Activated CD4-positive, alpha-beta T cell treated with anti-CD3 and anti-CD28 coated beads, Interleukin-2, amount 50 U/mL, for 48 hours (primary cell): Measurements from ENCODE around the gene SPECC1.
A peak's percentile ranks its signal among the peaks of the same experiment; 100 is the strongest.
"Not testable (repeated sequence)": the region's sequence is repeated elsewhere in the genome, so short reads cannot be mapped to it uniquely, and the experiment has no call there.

Source experiments
- DNase-seq, 2 experiments: peaks; one replicate each; pipeline ENCODE4 v3.0.0-alpha.2; 2020

Gene SPECC1

GRCh38 chr17:20280851-20281250 lies 271.7 kb downstream of the SPECC1 start:
- no peak for DNase-seq

GRCh38 chr17:20281860-20282259 lies 272.7 kb downstream of the SPECC1 start:
- DNase-seq: no peak

- DNase-seq: no peak
Measured at GRCh38 chr17:20282526-20283308, 273.6 kb downstream of the SPECC1 start.

- DNase-seq: no peak
Measured at GRCh38 chr17:20284022-20284421, 274.9 kb downstream of the SPECC1 start.

- DNase-seq: no peak
Measured at GRCh38 chr17:20284570-20285295, 275.6 kb downstream of the SPECC1 start.

DNA sequence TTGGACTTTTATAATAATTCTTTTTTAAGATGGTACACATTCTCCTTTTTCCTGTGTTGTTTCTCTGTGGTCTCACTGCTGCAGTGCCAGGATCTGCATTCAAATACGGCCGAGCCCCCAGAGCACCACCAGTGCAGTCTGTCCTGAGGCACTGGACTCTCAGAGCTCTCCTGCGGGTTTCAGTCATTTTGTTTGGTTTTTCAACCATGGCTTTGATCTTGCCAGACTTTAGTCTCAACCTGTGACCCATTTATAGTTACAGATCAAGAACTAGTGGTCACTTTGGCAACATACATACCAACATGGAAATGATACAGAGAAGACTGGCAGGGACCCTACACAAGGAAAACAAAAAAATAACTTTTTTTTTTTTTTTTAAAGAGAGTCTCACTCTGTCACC lies 280.8 kb downstream of the SPECC1 start:
- DNase-seq: no peak

GRCh38 chr17:20291853-20292252 lies 282.7 kb downstream of the SPECC1 start:
- DNase-seq: no peak

DNA sequence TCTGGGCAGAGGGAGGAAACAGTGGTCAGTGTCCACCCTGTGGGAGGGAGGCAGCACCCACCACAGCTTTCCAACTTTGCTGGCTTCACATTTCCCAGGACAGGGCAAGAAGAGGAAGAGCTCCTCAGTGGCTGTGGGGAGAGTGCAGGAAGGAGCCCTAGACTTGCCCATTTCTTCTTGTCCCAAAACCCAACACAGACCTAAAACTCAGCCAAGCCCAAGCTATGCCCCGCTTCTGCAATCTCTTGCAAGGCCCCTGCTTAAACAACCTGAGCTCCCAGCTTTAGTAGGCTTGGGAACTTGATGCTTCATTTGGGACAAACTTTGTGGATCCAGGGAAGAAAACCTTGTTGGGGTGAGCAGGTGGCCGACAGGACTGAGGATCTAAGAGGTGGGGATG lies 284.3 kb downstream of the SPECC1 start:
- DNase-seq: no peak

DNA sequence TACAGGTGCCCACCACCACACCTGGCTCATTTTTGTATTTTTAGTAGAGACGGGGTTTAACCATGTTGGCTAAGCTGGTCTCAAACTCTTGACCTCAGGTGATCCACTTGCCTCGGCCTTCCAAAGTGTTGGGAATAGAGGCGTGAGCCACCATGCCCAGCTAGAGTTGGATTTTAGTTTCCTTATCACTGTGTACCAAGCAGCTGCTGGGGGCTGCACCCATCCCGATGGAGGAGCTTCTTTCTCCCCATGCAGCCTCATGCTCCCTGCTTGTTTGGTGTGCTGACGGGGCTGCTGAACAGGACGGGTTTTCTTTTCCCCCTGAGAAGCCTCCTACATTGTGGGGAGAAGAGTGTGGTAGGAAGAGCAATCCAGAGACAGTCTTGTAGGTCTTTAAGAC lies 285.0 kb downstream of the SPECC1 start:
- DNase-seq: no peak

DNA sequence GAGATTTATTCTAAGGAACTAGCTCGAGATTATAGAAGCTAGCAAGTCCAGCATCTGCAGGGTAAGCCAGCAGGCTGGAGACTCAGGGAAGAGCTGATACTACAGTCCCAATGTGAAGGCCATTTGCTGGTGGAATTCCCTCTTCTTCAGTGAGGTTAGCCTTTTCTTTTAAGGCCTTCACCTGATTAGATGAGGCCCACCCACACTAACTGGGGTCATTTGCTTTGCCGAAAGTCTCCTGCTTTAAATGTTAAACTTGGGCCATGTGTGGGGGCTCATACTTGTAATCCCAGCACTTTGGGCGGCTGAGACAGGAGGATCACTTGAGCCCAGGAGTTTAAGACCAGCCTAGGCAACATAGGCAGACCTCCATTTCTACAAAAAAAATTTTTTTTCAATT lies 289.9 kb downstream of the SPECC1 start:
- DNase-seq: no peak

GRCh38 chr17:20300436-20300934 lies 291.3 kb downstream of the SPECC1 start:
- no peak for DNase-seq

DNA sequence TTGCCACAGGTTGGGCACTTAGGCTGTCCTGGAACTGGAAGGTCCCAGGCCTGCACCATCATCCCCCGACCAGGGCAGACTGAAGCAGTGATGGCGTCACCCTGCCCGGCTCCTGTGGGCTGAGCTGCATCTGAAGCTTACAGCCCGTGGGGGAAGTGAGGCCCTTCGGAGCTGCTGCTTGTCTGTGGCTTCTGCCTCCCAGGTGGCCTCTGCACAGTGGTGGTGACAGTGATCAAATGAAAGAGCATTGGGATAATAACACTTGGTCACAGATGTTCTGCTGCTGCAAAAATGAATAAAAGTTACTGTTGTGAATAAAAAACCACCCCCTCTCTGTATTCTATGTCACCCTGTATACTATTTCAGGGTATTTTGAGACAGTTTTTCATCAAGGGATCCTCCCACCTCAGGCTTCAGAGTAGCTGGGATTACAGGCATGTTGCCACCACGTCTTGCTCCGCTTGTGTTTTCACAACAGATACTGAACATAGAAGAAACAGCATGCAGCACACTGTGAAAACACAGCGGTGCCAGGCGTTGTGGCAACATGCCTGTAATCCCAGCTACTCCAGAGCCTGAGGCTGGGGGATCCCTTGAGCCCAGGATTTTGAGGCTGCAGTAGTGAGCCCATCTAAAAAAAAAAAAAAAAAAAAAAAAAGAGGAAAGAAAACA lies 293.2 kb downstream of the SPECC1 start:
- DNase-seq: no peak

DNA sequence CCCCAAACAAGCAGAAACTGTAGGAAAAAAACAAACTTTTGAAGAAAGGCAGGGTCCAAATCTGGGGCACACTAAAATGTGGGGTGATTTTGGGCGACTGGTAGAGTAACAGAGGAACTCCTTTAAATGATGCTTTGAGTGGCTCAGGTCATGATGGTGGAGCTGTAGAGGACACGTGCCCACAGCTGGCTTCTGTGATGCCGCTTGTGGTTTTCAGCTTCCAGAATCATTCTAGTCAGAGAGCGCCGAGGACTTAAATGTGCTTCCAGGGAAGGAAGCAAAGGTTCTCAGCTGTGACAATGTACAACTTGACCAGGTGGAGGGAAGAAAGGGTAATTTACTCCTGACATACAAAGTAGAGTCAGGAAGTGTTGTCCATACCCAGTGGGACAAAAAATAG lies 295.8 kb downstream of the SPECC1 start:
- no peak for DNase-seq

- no peak for DNase-seq
Measured at GRCh38 chr17:20306924-20307323, 297.8 kb downstream of the SPECC1 start.

DNA sequence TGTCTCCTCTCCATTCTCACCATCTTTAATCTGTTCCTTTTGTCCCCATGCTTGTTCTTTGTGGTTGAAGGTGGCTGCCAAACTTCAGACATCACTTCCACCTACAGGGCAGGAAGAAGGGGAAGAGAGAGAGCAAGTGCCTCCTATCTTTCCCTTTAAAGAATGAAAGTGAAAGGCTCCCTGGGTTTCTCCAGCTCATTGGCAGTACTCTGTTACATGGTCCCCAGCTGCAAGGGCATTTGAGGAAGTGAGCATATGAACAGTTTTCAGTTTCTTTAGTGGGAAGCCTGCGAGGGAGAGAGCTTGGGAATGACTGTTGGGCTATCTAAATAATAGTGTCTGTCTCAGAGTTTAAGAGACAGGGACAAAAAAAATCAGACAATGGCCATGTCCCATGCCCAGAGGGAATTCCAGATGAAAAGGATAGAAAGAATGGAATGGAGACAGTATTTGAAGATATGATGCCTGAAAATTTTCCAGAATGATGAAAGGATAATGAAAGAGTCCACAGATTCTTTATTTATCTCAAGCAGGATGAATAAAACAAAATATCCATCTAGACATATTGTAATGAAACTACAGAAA lies 298.3 kb downstream of the SPECC1 start:
- DNase-seq: no peak

DNA sequence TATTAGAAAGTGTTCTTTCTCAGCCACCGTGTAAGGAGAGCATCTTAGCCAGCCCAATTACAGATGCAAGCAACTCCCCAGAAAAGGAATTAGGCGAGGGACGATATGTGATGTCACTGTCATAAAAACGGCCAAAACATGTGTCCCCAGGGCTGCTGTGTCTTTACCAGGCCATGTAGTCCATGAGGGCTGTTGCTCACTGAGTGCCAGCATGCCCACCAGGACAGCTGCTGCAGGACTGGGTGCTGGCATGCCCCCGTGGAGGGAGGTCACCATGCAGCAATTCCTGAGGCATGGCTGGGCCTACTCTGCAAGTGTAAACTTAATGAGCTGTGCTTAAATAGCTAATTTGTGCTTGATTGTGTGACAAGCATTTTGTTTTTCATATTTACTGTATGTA lies 301.3 kb downstream of the SPECC1 start:
- DNase-seq: no peak

GRCh38 chr17:20313306-20313705 lies 304.1 kb downstream of the SPECC1 start:
- no peak for DNase-seq

- no peak for DNase-seq
Measured at GRCh38 chr17:20313891-20314290, 304.7 kb downstream of the SPECC1 start.

DNA sequence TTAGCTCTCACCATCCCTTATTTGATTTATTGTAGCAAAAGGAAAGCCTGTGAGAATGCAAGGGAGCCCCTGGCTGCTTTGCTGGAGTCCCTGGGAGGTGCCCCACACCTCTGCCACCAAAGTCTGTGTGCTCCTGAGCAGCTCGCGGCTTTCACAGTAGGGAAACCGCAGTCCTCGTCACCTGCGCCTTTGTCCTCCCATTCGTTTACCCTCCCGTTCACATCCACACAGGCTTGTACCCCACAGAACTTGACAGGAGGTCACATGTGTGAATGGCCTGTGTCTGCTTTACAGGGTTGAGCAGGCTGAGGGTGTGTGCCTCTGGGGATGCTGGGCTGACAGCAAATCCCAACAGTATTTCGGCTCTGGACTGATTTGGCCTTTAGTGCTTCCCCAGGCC lies 305.7 kb downstream of the SPECC1 start:
- no peak for DNase-seq

DNA sequence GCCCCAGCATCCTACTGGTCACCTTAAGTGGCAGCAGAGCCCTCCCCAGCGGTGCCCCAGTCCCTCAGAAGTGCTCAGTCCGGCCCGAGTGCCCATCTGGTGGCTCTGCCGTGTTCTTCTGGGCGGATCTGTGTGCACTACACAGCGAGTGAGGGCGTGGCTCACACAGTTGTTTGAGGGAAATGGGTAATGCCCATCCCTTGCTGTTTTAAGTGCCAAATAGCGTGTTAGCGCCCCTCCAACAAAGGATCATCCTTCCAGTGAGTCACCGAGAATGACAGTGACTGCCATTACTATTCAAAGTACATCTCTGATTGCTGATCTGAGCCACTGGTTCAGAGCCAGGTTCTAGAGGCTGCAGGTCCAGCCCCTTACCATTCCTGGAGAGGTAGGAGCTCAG lies 306.2 kb downstream of the SPECC1 start:
- no peak for DNase-seq

DNA sequence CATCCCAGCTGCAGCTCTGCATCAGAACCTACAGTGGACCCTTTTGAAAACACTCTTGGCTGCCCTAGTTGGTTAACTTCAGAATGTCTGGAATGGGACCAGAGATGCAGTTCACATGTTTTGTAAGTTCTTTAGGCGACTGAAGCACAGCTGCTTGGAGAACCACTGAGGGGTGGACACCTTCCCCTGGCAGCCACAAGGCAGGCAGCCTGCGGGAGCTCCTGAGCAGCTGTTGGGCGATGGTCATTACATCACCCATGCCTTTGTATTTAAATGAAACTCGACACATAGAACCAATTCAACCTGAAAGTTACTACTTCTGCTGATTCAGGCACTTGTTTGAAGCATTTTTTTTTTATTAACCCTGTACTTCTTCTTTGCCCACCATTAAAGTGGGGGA lies 306.7 kb downstream of the SPECC1 start:
- DNase-seq: no peak

DNA sequence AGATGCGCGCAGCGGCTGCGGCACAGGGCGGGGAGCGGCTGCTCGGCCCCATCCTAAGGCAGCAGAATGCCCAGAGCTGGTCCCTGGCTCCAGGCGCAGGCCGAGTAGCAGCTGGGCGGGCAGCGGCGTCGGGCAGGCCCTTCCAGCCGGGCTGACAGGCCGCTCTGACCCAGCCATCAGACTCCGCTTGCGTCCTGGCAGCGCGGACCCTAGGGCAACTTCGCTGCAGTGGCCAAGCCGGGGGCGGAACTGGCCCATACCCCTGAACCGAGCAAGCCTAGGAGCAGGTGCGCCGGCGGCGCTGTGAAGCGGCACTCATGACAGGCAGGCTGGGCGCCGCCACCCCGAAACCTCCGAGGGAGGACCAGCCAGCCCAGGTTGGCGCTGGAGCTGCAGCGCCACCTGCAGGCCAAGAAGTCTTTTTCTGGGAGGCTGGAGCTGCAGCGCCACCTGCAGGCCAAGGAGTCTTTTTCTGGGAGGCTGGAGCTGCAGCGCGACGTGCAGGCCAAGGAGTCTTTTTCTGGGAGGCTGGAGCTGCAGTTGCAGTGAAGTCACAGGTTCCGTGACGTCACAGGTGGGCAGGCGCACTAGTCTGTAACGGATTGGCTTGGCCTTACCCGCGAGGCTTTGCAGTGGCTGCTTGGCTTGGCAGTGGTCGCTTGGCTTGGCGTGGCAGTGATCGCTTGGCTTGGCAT lies 311.5 kb downstream of the SPECC1 start:
- peak; percentile 78 to 79 for DNase-seq

GRCh38 chr17:20321357-20321756 lies 312.2 kb downstream of the SPECC1 start:
- DNase-seq: not testable (repeated sequence)
